Right lobe of liver (tissue), 4 donors: Measurements from ENCODE around the gene ATPAF1.

Experiments used
- CTCF ChIP-seq, 4 donors: fragments of 200-600 bp in 3 of 4; fragments of 450-650 bp in 1 of 4; IDR thresholded peaks; one replicate each; pipeline versions ENCODE4 v1.5.1 to v1.8.0; 2016 to 2022; ENCODE audit warnings: antibody characterized with exemption in 4 of 4, mild to moderate bottlenecking in 2 of 4
- POLR2A ChIP-seq: fragments of 450-650 bp; IDR thresholded peaks from one replicate; pipeline ENCODE4 v1.6.1; 2017; ENCODE audit warnings: antibody characterized with exemption, mild to moderate bottlenecking
- donor health status: DM: no; HTN: no; CAD: no.
- donor health status: DM: no; HTN: no; CAD: no.
- donor health status: DM: no; HTN: yes; CAD: no.

GRCh38 chr1:46649764-46650163, 18.4 kb downstream of the ATPAF1 start:
- TF ChIP-seq CTCF (IDR thresholded peaks at IDR 0.05) (no peak), POLR2A (no peak)
